Measurements from ENCODE around the gene CCKAR.

- TF ChIP-seq CTCF (IDR thresholded peaks at IDR 0.05) (no peak), REST (IDR thresholded peaks at IDR 0.05; ENCODE audit: insufficient read depth in 1 of 2, low read depth in 2 of 2, low read length in 1 of 2) (no peak)
Measured at GRCh38 chr4:26522478-26522877, 32.2 kb upstream of the CCKAR start.

Data from Panc1 (cell line).